ENCODE measurements around the gene SPEM1. TPM values are rescaled to one million over a fixed set of nuclear protein-coding genes. Genes with fewer than 3 reads are reported as not detected.

SPEM1 gene
- polyA plus RNA-seq, 1 donor (not counting 4 experiments of a cell fraction or from before 2014, with no cell fraction given), result not detected

DNA sequence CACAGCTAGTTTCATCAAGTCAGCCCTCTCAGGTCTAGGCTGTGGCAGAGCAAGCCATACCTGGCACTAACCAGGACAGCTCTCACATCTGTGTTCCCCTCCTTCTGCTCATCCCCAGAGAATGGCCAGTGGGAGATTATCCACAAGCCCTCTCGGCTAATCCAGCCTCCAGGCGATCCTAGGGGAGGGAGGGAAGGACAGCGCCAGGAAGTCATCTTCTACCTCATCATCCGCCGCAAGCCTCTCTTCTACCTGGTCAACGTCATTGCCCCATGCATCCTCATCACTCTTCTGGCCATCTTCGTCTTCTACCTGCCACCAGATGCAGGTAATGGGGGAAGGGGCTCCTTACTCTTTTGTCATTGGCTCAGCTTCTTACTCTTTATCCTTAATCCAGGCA is 28.3 kb downstream of the SPEM1 start:
- no peaks in the 10 kb centered on the region for H4K20me1 ChIP-seq (ENCODE audit: control insufficient read depth, extremely low read depth, insufficient read depth, low read length)
- no peak for TF ChIP-seq EZH2 (IDR thresholded peaks at IDR 0.05; ENCODE audit: low read length)
- TF ChIP-seq, protein P1, sequence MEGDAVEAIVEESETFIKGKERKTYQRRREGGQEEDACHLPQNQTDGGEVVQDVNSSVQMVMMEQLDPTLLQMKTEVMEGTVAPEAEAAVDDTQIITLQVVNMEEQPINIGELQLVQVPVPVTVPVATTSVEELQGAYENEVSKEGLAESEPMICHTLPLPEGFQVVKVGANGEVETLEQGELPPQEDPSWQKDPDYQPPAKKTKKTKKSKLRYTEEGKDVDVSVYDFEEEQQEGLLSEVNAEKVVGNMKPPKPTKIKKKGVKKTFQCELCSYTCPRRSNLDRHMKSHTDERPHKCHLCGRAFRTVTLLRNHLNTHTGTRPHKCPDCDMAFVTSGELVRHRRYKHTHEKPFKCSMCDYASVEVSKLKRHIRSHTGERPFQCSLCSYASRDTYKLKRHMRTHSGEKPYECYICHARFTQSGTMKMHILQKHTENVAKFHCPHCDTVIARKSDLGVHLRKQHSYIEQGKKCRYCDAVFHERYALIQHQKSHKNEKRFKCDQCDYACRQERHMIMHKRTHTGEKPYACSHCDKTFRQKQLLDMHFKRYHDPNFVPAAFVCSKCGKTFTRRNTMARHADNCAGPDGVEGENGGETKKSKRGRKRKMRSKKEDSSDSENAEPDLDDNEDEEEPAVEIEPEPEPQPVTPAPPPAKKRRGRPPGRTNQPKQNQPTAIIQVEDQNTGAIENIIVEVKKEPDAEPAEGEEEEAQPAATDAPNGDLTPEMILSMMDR (optimal IDR thresholded peaks at IDR 0.05 in 1 of 3, IDR thresholded peaks at IDR 0.05 in 1 of 3, conservative IDR thresholded peaks at IDR 0.05 in 1 of 3; ENCODE audit: extremely low read depth in 1 of 3, insufficient read depth in 2 of 3, low read length in 3 of 3), result no peak
- H3K9me3 ChIP-seq (ENCODE audit: control insufficient read depth, low read depth, low read length), result no peaks in the 10 kb centered on the region
- no peak overlapping the region for H3K4me3 ChIP-seq (ENCODE audit: control insufficient read depth in 2 of 3, extremely low read depth in 1 of 3, insufficient read depth in 2 of 3, low read depth in 1 of 3, low read length in 3 of 3)
- peaks cover 46% of the 10 kb centered on the region for H3K4me1 ChIP-seq (ENCODE audit: control insufficient read depth, extremely low read depth, insufficient read depth, low read length)
- no peaks in the 10 kb centered on the region for H3K27me3 ChIP-seq (ENCODE audit: control insufficient read depth, extremely low read depth, insufficient read depth, low read length)
- H3K79me2 ChIP-seq (ENCODE audit: control insufficient read depth, insufficient read depth, low read length), result no peaks in the 10 kb centered on the region
- H3K27ac ChIP-seq (ENCODE audit: control insufficient read depth, insufficient read depth, low read length), result no peak overlapping the region
- H3K36me3 ChIP-seq (ENCODE audit: control insufficient read depth in 2 of 2, extremely low read depth in 1 of 2, insufficient read depth in 2 of 2, low read length in 2 of 2), result peaks cover 3 to 4% of the 10 kb centered on the region in 2 experiments
- H3K9me1 ChIP-seq (ENCODE audit: control insufficient read depth, extremely low read depth, insufficient read depth, low read length), result peaks cover 3% of the 10 kb centered on the region
- H2AFZ ChIP-seq (ENCODE audit: control insufficient read depth, low read length), result no peak overlapping the region
- no peak for DNase-seq (ENCODE audit: low read depth, low spot score)
- no peak for FAIRE-seq
- no peak overlapping the region for H3K4me2 ChIP-seq (ENCODE audit: control insufficient read depth, extremely low read depth, insufficient read depth, low read depth, low read length)
- dilution Hi-C loops (cut with MboI; ENCODE audit: extremely low pct_ligation_motif_present, low sequenced_read_pairs), result no loop called here
- H3K9ac ChIP-seq (ENCODE audit: control insufficient read depth, extremely low read depth, insufficient read depth, low read length), result no peak overlapping the region

DNA sequence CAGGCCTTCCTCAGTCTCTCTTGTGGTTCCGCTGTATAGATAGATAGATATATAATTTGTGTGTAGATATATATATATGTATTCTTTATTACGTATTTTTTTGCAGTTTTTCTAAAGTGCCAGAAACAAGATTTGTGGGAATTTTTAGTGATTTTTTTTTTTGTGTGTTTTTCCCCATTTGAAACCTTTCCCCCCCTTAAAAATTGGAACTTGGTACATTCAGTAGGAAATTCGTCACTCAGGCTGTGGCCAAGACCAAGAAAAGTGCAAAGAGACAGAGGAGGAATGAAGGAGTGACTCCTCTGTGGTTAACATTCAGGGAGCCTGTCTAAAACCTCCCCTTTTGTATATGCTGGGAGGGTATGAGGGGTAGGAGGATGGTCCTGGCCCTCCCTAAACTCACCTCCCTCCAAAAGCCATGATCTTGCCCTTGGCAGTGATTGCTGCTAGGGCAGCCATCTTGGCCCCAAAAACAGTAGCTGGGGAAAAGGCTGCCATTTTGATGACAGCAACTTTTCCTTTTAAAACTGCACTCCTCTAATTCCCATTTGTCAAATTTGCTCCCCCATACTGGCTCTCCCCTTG is 39.9 kb downstream of the SPEM1 start:
- no peak overlapping the region for H3K9ac ChIP-seq (ENCODE audit: control insufficient read depth, extremely low read depth, insufficient read depth, low read length)
- dilution Hi-C loops (cut with MboI; ENCODE audit: extremely low pct_ligation_motif_present, low sequenced_read_pairs), result no loop called here
- H2AFZ ChIP-seq (ENCODE audit: control insufficient read depth, low read length), result no peak overlapping the region
- H3K36me3 ChIP-seq (ENCODE audit: control insufficient read depth in 2 of 2, extremely low read depth in 1 of 2, insufficient read depth in 2 of 2, low read length in 2 of 2), result peaks cover 8 to 19% of the 10 kb centered on the region in 2 experiments
- TF ChIP-seq, protein P1 (optimal IDR thresholded peaks at IDR 0.05 in 1 of 3, IDR thresholded peaks at IDR 0.05 in 1 of 3, conservative IDR thresholded peaks at IDR 0.05 in 1 of 3; ENCODE audit: extremely low read depth in 1 of 3, insufficient read depth in 2 of 3, low read length in 3 of 3), result no peak
- no peak for TF ChIP-seq EZH2 (IDR thresholded peaks at IDR 0.05; ENCODE audit: low read length)
- no peak overlapping the region for H3K4me2 ChIP-seq (ENCODE audit: control insufficient read depth, extremely low read depth, insufficient read depth, low read depth, low read length)
- peaks cover 36% of the 10 kb centered on the region for H3K4me1 ChIP-seq (ENCODE audit: control insufficient read depth, extremely low read depth, insufficient read depth, low read length)
- DNase-seq (ENCODE audit: low read depth, low spot score) (no peak), FAIRE-seq (no peak)
- H3K4me3 ChIP-seq (ENCODE audit: control insufficient read depth in 2 of 3, extremely low read depth in 1 of 3, insufficient read depth in 2 of 3, low read depth in 1 of 3, low read length in 3 of 3), result no peak overlapping the region
- no peaks in the 10 kb centered on the region for H3K27me3 ChIP-seq (ENCODE audit: control insufficient read depth, extremely low read depth, insufficient read depth, low read length)
- H3K9me3 ChIP-seq (ENCODE audit: control insufficient read depth, low read depth, low read length), result no peaks in the 10 kb centered on the region
- no peaks in the 10 kb centered on the region for H4K20me1 ChIP-seq (ENCODE audit: control insufficient read depth, extremely low read depth, insufficient read depth, low read length)
- H3K27ac ChIP-seq (ENCODE audit: control insufficient read depth, insufficient read depth, low read length), result no peak overlapping the region
- H3K9me1 ChIP-seq (ENCODE audit: control insufficient read depth, extremely low read depth, insufficient read depth, low read length), result no peaks in the 10 kb centered on the region
- peaks cover 2% of the 10 kb centered on the region for H3K79me2 ChIP-seq (ENCODE audit: control insufficient read depth, insufficient read depth, low read length)

All from keratinocyte (primary cell).